SW 1271 (cell line): ENCODE data around the gene CAMK2A.

Experiments used
- DNase-seq, 2 experiments: peaks; one replicate each; lab custom pipeline; 2025; lab: John Stamatoyannopoulos, UW

Gene CAMK2A

DNA sequence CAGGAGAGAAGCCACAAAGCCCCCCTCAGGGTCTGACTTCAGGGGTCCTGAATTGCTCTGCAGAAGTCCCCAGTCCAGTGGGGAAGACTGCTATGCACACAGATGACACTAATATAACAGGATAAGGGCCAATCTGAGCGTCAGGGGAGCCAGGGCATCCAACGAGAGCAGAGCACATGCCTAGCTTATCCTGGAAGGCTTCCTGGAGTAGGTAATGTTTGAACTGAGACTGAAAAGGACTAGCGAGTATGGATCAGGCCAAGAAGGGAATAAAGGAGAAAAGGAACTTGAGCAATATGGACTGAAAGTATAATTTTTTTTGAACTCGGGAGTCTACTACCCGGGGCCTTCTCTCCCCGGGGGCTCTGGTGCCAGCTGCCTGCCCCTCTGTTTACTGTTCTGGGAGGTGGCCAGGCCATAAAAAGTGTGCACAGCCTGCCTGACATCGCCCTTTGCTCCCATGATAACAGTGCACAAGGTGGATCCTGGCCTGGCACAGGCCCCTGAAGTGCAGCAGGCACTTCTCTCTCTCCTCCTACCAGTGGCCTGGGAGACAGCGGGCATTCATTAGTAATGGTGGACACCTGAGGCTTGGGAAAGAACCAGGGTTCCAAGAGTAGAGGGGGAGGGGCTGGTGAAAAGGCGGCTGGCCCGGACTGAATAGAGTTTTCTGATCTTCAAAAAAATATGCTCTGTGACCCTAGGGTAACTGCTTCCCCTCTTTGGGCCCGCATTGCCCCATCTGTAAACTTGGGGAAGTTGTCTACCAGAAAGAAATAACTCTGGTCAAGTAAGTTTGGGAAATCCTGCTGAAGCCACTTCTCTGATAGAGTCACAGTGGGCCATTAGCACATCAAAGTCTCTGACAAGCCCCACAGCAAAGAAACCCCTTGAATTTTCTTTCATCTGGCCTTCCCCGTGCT lies 104.3 kb downstream of the CAMK2A start:
- DNase-seq, result no peak

DNA sequence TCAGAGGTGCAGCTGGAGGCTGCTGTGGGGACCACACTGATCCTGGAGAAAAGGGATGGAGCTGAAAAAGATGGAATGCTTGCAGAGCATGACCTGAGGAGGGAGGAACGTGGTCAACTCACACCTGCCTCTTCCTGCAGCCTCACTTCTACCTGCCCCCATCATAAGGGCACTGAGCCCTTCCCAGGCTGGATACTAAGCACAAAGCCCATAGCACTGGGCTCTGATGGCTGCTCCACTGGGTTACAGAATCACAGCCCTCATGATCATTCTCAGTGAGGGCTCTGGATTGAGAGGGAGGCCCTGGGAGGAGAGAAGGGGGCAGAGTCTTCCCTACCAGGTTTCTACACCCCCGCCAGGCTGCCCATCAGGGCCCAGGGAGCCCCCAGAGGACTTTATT lies 105.6 kb downstream of the CAMK2A start:
- no peak for DNase-seq

DNA sequence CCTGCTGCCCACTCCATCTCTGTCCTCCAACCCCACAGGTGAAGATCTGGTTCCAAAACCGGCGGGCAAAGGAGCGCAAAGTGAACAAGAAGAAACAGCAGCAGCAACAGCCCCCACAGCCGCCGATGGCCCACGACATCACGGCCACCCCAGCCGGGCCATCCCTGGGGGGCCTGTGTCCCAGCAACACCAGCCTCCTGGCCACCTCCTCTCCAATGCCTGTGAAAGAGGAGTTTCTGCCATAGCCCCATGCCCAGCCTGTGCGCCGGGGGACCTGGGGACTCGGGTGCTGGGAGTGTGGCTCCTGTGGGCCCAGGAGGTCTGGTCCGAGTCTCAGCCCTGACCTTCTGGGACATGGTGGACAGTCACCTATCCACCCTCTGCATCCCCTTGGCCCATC lies 106.1 kb downstream of the CAMK2A start:
- DNase-seq, result no peak

DNA sequence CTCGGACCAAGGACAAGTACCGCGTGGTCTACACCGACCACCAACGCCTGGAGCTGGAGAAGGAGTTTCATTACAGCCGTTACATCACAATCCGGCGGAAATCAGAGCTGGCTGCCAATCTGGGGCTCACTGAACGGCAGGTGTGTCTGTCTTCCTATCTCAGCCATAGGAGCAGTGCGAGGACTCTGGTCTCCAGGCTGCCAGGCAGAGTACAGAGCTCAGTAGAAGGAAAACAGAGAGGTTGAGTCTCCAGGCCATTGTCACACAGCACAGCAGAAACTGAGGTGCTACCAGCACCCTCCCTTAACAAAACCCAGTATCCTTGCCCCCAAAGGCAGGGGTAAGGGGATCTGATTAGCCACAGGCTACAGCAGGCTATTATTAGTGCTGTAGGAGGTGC lies 106.8 kb downstream of the CAMK2A start:
- DNase-seq, result no peak

DNA sequence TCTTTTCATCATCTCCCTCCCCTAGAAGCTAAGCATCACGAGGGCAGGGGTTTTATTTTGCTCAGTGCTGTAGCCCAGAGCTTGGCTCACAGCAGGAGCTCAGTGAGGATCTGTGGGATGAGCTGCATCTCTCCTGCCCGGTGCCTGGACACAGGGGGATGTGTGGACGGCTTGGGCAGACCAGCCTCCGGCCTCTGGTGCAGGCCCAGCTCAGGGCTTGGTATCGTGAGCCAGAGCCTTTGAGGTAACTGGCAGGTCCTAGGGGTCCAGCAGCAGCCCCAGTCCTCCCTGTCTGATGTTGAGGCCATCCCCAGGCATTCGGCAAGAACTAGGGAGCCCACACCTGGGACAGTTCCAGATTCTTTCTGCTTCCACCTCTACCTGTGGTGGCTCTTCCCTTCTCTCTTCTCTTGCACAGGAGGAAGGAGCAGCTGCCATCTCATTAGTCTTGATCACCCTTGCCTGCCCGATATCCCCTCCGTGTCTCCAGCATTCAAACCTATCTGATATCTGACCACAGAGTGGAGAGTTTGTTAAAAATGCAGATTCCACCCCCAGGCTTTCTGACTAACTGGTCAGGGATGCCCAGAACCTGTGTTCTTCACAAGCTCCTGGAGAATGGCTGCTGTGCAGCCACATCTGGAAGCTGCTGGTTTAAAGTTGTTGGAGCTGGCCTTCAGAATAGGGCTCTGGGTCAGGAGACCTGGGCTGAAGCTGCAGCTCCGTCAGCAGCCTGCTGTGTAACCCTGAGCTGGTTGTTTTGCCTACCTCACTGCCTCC lies 107.6 kb downstream of the CAMK2A start:
- DNase-seq, result no peak

DNA sequence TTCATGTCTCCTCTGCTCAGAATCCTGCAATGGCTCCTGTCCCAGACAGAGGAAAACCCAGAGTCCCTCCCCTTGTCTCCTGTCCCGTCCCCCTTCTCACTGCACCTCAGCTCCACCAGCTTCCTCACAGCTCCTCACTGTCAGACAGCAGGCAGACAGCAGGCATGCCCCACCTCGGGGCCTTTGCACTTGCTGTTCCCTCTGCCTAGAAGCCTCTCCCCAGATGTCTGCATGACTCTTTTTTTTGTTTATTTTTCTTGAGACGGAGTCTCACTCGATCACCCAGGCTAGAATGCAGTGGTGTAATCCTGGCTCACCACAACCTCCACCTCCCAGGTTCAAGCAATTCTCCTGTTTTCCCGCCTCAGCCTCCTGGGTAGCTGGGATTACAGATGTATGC lies 108.5 kb downstream of the CAMK2A start:
- DNase-seq, result no peak

DNA sequence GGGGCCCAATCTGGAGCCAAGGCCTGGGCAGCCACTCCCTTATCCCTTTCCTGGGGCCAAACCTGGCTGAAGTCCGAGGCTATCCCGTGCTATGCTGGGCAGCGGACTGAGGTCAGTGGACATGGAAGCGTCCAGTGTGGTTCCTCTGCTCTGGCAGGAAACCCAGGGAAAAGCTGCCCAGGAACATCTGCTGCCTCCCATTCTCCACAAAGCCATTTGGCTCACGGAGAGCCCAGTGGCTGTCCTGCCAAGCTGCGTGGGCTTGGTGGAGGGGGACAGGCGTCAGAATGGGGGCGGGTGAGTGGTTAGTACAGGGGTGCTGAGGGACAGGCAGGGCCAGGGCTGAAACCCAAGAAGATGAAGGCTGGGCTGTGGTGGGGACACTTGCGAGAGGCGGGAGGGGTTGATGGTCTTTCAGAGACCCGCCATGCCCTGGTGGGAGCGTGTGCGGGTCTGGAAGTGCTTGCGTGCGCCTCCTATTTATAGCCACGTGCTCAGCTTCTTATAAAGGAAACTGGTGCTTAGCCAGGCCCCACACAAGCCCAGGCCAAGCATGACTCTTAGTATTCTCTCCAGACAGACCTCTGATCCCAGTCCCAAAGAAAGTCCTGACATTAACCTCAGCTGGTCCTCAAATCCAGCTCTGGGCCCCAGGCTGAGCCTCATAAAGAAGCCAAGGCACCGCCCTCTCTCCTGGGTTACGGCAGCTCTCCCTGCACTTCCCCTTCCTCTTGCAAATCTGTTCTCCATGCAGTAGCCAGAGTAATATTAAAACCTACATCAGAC lies 109.1 kb downstream of the CAMK2A start:
- DNase-seq, result no peak

DNA sequence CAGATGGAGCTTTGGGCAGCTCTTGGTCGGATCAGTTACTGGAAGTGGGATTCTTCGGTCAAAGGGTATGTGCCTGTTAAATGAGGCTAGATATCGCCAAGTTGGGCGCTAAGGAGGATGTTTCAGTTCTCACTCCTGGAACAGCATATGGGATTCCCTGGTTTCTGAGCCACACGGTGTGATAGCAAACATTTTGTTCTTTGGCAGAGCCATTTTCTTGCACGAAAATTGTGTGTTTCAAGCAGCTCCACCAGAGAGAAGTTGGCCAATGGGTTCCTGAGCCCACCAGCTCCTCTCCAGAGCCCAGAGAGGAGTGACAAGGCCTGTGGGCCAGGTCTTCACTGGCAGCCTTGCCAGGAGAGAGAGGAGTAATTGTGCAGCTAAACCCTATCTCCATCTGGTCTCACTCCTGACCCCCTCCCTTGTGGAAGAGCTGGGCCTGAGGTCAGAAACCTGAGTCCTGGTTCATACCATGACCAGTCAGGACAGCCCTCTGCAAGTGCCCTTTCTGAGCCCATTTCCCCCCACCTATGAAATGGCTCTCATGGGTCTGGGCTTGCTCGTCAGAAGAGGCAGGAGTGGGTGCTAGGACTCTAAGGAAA lies 110.5 kb downstream of the CAMK2A start:
- DNase-seq, result no peak

DNA sequence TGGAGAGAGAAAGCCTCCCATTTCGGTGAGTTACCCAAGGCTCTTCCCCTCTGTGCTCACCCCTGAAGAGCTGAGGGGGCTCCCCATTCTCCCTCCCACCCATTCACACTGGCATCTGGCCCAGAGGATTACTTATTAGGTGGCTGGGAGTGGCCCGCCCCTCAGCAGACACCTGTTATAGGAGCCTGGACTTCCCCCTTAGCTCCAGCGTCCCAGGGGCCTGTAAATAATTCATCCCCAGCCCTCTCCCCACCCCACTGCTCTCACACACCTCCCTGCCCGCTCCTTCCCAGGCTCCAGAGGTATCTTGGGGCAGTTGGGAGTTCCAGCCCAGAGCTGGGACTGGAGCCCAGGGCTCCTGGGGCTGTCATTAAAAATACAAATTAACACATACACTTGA lies 111.3 kb downstream of the CAMK2A start:
- DNase-seq, result no peak

DNA sequence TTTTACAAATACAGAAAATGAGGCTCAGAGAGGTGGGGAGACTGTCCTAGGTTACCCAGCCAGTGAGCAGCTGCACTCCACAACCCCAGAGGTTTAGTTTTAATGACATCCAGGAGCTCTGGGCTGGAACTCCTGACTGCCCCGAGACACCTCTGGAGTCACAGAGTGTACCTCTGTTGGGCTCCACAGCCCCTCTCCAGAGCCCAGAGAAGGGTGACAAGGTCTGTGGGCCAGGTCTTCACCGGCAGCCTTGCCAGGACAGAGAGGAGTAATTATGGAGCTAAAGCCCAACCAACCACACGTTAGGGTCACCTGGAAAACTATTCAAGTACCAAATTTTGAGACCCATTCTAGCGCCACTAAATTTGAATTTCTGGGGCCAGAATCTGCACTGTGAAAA lies 111.9 kb downstream of the CAMK2A start:
- no peak for DNase-seq

DNA sequence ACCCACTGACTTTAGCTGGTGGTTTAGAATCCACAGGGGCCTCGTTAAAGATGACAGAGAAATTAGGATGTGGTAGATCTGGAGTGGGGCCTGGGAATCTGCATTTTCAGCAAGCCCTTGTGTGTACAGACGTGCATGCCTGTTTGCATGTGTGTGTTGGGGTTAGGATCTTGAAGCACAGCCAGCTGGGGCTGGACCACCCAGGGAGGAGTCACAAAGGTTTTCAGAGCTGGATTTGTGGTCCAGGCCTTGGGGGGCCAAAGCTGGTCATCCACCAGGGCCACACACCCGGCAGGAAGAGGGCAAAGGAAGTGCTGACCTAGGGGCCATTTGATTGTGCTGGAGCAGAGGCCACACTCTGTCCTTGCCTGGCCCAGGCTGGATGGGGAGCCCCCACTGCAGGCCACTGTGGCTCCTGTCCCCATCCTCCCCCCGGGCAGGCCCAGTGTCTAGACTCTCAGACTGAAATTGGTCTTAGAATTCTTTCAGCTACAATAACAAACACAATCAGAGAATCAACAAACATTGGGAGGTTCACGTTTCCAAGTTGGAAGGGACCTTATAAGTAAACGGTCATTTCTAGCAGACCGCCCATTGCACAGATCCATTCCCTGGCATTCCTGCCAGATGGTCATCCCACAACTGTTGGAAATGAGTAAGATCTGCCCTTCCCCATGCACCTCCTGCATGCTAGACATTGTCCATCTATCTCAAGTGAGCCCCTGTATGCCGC lies 112.7 kb downstream of the CAMK2A start:
- DNase-seq, result no peak

DNA sequence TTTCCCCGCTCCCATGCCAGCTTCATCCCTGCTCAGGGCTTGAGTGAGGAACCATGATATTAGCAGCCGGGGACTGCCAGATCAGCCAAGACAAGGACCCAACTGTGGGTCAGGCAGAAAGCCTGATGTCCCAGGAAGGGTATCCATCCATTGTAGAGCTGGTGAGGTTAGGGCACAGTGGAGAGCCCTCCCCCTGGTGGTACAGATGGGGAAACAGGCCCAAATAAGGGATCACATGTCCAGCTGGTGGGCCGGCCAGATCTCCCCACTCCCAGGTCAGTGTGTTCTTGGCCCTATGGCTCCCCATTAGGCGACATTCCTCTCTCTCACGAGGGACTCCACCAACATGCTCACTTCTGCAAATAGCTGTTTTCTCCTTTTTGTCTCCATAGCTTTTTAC lies 114.0 kb downstream of the CAMK2A start:
- DNase-seq, result peak in 1 of 2 experiments; percentile 29

DNA sequence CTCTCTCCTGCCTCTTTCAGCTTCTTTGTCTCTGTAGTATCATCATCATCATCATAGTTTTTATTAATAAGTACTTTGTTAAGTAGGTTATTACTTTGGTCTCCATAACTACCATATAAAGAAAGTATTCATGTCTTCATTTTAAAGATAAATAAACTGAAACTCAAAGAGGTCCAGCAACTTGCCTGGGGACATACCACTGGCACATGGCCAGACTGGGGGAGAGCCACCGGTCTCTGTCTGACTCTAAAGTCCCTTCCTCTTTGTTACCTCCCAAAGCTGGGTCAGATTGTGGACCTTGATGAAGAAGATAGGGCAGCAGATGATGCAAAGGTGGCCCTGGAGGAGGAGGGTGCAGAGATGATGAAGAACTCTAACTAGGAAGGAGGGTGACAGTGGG lies 114.5 kb downstream of the CAMK2A start:
- no peak for DNase-seq

DNA sequence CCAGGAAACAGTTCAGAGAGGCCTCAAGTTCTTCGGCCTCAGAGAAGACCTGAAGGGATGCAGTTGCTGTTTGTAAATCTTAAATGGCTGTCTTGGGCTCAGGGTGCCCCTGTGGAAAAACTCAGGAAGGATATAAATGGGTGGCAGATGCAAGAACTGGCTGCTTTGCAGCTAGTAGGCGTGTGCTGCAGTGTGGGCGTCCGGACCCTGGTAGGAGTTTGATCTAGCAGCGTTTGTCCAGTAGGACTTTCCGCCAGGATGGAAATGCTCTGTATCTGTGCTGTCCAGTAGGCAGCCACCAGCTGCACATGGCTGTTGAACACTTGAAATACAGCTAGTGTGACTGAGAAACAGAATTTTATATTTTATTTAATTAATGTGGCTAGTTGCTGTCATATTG lies 115.3 kb downstream of the CAMK2A start:
- DNase-seq, result no peak

DNA sequence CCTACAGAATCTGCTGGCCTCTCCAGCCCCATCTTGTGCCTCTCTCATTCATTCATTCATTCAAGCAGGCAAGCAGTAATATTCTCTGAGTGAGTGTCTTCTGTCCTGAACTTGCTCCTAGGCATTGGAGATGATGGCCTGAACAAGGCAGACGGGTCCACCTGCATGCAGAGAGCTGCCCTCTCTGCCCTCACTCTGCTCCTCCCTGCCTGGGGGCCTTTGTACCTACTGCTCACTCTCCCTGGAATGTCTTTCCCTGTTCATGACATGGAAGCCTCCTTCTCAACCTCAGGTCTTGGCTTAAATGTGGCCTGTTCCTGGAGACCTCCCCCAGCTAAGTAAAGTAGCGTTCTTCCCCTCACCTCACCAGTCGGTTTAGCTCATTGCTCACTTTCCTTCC lies 116.4 kb downstream of the CAMK2A start:
- no peak for DNase-seq

DNA sequence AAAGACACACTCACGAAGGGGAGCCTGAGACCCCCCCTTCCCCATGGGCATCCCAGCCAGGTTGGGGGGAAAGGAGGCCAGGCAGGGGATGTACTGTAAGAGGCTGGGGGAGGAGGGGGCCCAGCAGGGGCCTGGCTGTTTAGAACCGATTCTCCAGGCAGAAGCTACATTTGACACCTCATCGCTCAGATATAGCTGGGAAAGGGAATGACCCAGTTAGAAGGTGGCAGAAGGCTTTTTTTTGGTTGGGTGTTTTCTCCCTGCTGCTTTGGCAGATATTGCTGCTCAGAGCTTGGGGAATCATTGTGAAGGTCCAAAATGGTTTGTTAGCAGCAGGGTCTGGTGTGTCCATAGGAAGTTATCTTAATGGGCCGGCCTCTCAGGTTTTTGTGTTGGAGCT lies 117.0 kb downstream of the CAMK2A start:
- no peak for DNase-seq

DNA sequence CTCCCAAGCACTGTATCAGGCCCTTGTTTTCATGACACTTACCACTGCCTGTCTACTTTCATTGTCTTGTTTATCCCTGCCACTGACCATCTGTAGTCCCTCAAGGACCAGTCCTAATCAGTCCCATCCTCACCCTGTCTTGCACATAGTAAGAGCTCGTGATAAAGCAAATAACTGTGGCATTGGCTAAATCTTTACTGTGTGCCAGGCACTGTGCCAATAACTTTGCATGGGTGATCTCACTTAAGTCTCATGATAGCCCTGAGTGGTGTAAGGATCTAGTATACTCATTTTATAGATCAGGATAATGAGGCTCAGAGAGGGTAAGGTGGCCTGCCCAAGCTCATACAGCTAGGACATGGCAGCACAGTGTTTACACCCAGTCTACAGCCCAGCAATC lies 117.4 kb downstream of the CAMK2A start:
- DNase-seq, result no peak
